Endometrium (tissue), 2 donors: ENCODE results near the gene GRB7.
A peak's percentile ranks its signal among the peaks of the same experiment; 100 is the strongest.
"Not testable (repeated sequence)": the region's sequence is repeated elsewhere in the genome, so short reads cannot be mapped to it uniquely, and the experiment has no call there.

ENCODE experiments used
- FAIRE-seq: peaks from 2 replicates; lab custom pipeline; 2012; peaks lifted over from hg19 to GRCh38; lab: Jason Lieb, UNC
- donor health status: control.
- donor health status: control.

The GRB7 gene

GRCh38 chr17:39737760-39738567 is at the start of gene GRB7:
TSS of gene GRB7 (plus strand) at chr17:39737938. CDS start at chr17:39742302, 4,364 bp downstream.
- no peak for FAIRE-seq

DNA sequence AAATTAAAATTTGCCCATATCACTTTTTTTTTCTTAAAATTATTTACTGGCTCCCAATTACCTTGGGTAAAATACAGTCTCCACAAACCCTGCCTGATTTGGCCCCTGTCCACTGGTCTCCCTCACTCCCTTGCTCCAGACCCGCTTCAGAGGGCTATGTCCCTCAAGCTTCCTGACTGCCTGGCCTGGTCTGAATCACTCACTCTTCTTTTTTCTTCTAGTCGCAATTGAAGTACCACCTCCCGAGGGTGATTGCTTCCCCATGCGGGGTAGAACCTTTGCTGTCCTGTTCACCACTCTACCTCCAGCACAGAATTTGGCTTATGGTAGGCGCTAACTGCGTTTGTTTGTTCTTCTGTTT is 49.3 kb upstream of the GRB7 start:
- FAIRE-seq = no peak

- no peak for FAIRE-seq
These were observed 48.8 kb upstream of the GRB7 start for GRCh38 chr17:39688945-39689344.

GRCh38 chr17:39694593-39694992 is 43.1 kb upstream of the GRB7 start:
- no peak for FAIRE-seq

- no peak for FAIRE-seq
These were observed 42.7 kb upstream of the GRB7 start for GRCh38 chr17:39695089-39695474.

- FAIRE-seq = no peak
These were observed 41.0 kb upstream of the GRB7 start for GRCh38 chr17:39696731-39697130.

DNA sequence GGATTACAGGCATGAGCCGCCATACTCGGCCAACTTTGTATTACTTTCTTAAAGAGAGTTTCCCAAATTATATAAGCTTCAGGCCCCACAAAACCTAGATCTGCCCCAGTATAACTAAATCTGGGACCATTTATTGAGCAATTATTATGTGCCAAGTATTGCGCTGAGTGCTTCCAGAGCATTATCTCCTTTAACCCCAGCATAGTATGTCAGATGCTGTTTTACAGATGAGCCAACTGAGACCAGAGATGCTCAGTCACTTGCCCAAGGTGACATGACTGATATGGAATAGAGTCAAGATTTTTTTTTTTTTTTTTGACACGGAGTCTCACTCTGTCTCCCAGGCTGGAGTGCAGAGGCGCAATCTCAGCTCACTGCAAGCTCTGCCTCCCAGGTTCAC is 39.8 kb upstream of the GRB7 start:
- FAIRE-seq = no peak

- FAIRE-seq = not testable (repeated sequence)
These were observed 38.5 kb upstream of the GRB7 start for GRCh38 chr17:39699157-39699817.

GRCh38 chr17:39699818-39700147 is 38.0 kb upstream of the GRB7 start, which contains the start of gene ERBB2:
TSS of gene ERBB2 (plus strand) at chr17:39700064. CDS start at chr17:39700239, 175 bp downstream.
- FAIRE-seq = peak; percentile 48

GRCh38 chr17:39700148-39700987 is 37.4 kb upstream of the GRB7 start:
- no peak for FAIRE-seq

GRCh38 chr17:39701012-39701783 is 36.5 kb upstream of the GRB7 start:
- FAIRE-seq = no peak

DNA sequence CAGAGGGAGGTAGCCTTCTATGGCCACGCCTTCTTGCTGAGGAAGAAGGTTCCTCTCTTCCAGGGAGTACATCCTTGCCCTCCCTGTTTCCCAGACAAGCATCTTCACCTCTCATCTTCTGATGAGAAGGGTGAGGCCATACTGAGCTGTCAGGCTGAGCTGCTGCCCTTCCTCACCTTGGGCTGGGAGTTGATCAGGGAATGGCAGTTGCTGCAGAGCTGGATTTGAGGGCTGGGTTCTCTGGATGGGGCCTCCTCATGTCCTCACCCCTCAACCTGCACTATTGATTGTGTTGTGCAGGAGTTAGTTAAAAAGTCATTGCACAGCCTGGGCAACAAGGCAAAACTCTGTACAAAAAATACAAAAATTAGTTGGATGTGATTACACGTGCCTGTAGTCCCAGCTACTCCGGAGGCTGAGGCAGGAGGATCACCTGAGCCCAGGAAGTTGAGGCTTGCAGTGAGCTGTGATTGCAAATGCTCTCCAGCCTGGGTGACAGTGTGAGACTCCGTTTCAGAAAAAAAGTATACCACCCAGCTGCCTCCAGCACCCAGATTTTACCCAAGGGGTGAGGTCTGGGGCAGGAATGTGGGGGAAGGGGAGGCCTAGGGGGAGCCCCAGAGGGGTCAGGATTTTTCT is 35.8 kb upstream of the GRB7 start:
- no peak for FAIRE-seq

DNA sequence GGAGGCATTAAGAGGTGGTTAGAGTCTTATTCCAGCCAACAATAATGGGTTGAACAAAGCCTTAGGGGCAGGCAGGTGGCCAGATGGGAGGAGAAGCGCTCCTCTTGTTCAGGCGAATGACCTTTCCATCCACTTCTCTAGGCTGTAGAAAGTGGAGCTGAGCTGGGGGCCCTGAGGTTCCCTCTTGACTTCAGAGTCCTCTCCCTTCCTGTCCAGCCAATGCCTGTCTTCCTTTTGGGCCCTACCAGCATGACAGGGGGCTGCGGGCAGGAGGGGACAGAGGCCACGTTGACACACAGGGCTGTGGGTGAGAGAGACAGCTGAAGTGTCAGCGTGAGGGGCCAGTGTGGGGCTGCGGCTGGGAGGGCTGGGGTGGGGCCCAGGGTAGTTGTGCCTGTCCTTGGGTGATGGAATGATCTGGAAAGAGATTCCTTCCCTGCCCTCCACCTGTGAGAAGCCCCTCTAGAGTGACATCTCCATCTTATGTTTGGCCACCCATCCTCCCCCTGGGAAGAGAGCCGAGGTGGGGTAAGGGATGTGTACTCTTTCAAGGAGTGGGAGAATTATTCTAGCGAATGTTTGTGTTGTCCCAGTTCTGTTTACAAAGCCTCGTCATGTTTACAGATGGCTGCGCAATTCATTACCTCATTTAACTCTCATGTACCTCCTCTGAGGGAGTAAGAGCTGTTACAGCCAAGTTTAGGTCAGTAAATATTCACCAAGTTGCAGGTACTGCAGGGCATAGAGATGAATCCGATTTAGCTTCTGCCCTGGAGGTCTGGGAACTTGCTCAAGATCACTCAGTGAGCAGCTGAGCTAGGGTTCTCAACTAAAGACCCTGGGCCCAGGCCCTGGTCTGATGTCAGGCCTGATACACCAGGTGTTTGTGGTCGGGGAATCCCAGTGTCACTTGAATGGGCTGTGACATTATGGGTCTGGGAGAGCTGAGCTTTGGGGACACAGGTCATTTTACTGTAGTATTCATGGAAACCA is 34.5 kb upstream of the GRB7 start:
- no peak for FAIRE-seq

GRCh38 chr17:39703913-39704312 is 33.8 kb upstream of the GRB7 start:
- no peak for FAIRE-seq

DNA sequence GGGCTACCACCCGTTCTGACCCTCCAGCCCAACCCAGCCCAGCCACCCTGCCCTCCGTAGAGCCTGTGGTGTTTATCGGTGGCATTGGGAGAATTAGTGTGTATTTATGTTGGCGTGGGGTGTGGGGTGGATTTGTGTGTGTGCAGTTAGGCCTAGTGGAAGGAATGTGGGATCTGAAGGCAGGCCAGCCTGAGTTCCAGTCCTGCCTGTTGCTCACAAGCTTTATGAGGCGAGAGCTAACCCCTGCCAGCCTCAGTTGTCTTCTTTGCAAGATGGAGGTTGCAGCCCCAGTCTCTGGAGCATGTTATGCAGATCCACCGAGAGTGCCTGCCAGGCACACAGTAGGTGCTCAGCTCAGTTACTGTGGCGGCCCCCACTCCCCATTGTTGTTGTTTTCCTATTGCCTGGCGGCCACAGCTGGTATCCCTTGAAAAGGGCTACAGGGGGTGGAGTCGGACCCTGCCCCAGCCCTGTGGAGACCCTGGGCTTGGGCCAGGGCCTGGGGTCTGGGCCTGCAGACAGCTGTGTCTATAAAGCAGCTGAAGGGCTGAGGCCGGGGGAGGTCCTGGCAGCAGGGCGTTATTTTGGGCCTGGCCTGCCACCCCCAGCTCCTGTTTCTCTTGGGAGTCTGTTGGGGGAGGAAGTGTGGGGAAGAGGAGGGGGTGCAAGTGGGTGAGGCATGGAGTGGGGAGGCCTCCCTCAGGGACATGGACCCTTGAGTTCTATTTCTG is 32.8 kb upstream of the GRB7 start:
- FAIRE-seq = no peak

DNA sequence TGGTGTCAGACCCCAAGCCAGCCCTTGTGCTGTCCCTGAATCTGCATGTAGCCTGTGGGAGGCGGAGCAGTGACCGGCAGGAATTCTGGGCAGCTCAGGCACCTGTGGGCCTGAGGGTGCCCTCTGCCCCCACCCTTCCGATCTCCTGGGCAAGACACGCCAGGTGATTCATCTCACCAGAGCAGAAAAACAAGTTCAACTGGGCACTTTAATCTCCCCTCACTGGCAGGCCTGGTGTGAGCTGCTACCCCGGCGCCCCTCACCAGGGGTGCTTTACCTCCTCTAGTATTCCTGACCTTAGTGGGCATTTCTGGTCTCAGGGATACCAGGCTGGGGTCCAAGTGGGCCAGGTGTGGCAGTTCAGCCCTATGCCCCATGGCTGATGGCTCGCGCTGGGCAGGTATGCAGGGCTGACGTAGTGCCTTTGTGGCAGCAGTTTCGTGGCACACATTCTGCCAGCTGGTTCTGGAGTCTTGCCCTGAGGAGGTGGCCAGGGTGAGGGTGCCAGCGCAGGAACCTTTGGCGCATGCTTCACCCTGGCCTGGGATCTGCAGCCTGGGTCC is 31.9 kb upstream of the GRB7 start:
- FAIRE-seq = no peak

- no peak for FAIRE-seq
These were observed 31.4 kb upstream of the GRB7 start for GRCh38 chr17:39706383-39706782.

DNA sequence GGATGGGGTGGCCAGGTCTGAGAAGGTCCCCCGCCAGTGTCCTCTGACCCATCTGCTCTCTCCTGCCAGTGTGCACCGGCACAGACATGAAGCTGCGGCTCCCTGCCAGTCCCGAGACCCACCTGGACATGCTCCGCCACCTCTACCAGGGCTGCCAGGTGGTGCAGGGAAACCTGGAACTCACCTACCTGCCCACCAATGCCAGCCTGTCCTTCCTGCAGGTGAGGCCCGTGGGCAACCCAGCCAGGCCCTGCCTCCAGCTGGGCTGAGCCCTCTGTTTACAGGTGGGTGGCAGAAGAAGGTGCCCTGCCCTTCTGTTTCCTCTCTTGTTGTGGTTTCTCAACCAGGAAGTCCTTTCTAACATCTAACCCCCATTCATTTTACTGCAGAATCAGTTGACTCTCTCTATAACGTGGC is 30.8 kb upstream of the GRB7 start:
- no peak for FAIRE-seq

- no peak for FAIRE-seq
These were observed 28.3 kb upstream of the GRB7 start for GRCh38 chr17:39709319-39709997.
